IPS DF 4.7 (cell line): ENCODE data around the gene ARHGEF37.
"Not testable (repeated sequence)": the region's sequence is repeated elsewhere in the genome, so short reads cannot be mapped to it uniquely, and the experiment has no call there.

Experiments used
- DNase-seq: peaks from one replicate; pipeline ENCODE4 v3.0.0-alpha.2; 2013; ENCODE audit warnings: low spot score; ENCODE audit errors: extremely low read depth

Gene ARHGEF37, protein sequence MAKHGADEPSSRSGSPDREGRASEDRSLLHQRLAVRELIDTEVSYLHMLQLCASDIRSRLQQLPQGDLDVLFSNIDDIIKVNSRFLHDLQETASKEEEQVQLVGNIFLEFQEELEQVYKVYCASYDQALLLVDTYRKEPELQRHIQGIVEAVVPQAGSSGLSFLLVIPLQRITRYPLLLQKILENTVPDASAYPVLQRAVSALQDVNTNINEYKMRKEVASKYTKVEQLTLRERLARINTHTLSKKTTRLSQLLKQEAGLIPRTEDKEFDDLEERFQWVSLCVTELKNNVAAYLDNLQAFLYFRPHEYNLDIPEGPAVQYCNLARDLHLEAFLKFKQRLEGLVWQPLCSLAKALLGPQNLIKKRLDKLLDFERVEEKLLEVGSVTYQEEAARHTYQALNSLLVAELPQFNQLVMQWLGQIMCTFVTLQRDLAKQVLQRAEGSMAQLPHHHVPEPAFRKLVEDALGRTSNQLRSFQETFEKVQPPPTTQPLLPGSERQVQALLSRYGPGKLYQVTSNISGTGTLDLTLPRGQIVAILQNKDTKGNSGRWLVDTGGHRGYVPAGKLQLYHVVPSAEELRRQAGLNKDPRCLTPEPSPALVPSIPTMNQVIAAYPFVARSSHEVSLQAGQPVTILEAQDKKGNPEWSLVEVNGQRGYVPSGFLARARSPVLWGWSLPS

DNA sequence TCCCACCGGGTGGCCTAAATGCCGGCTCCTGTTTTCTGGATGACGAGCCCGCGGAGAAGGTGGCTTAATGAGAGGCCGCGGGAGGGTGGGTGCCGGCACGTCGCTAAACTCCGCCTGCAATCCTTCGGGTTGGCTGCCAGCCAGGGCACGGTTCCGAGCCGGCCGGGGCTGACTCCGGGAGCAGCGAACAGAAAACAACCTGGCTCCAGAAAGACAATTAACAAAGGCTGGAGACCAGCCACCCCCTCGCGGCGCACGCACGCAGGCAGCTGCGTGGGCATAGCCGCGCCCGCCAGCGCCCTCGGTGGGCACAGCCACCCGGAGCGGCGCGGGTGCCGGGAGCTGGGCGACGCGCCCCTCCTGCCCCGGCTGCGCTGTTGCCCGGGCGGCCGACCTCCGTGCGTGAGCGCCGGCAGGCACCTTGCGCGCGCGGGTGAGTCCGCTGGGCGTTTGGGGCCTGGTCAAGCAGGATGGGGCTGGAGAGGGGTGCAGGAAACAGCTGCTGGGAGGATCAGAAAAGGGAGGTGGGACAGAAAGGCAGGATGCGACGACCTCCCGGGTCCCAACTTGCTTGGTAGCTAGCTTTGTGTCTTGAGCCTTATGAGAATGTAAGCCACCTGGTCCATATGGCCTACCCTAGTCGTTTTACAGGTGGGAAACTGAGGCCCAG, at the start of gene ARHGEF37:
ARHGEF37 (plus strand) TSS at position 307 of the 670 bp plus-strand sequence. CDS start 16,272 bp downstream, outside the sequence.
- no peak for DNase-seq

DNA sequence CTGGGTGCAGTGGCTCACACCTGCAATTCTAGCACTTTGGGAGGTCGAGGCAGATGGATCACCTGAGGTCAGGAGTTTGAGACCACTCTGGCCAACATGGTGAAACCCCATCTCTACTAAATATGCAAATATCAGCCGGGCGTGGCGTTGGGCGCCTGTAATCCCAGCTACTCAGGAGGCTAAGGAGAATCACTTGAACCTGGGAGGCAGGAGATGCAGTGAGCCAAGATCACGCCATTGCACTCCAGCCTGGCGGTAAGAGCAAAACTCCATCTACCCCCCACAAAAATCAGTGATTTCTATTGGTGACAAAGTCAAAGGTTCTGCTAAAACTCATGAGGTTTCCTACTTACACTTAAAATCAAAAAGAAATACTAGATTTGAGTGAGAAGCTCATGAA, 48.9 kb upstream of the ARHGEF37 start:
- no peak for DNase-seq

DNA sequence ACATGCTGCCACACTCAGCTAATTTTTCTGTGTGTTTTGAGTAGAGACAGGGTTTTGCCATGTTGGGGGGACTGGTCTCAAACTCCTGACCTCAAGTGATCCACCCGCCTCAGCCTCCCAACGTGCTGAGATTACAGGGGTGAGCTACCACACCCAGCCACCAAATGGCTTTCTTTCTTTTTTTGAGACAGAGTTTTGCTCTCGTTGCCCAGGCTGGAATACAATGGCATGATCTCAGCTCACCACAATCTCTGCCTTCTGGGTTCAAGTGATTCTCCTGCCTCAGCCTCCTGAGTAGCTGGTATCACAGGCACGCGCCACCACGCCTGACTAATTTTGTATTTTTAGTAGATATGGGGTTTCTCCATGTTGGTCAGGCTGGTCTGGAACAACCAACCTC, 45.5 kb upstream of the ARHGEF37 start:
- not testable (repeated sequence) for DNase-seq

DNA sequence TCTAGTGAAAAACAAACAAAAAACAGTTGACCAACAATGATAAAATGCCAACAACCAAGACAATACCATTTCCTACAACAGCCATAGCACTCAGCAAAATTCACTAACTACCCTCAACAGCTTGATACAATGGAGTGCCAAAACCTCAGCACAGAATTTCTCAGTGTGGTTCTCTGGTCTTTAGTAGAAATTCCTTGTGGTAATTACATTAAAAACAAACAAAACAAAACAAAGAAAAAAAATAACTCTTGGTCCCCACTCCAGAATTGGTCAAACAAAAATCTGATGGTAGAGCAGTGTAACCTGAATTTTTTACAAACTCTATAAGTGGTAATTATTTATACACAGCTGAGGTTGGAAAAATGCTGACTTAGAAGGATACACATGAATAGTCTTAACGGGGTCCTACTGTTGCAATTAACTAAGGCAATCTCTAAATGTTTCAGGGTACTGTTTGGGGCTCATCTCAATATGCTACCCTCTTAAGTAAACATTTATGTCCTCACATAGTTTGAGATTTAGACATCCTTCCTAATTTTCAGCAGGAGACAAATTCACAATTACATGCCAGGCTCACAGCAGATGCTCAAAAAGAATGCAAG, 43.8 kb upstream of the ARHGEF37 start:
- DNase-seq = no peak

DNA sequence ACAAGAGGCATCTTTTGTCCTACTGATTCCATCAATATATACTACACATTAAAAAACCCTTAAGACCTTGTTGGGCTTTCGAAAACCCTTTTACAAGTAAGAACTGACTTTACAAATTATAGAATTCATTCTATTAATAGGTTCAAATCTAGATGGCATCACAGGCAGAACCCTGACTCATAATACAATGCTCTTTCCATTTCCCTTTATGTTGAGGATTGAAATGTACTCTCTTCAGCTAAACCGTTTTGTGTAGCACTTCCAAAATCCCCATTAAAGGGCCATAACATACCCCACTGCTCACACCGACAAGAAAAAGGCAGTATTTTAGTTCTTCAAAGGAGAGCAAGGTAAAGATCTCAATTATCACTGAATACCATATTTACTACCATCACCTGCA, 41.2 kb upstream of the ARHGEF37 start:
- no peak for DNase-seq

DNA sequence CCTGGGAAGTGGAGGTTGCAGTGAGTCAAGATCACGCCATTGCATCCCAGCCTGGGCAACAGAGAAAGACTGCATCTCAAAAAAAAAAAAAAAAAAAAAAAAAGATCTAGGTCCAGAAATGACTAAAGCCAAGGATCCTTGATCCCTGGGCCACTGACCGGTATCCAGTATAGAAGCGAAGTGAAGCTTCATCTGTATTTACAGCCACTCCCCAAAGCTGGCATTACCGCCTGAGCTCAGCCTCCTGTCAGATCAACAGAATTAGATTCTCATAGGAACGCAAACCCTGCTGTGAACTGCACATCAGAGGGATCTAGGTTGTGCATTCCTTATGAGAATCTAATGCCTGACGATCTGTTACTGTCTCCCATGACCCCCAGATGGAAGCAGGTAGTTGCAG, 39.4 kb upstream of the ARHGEF37 start:
- DNase-seq = no peak

DNA sequence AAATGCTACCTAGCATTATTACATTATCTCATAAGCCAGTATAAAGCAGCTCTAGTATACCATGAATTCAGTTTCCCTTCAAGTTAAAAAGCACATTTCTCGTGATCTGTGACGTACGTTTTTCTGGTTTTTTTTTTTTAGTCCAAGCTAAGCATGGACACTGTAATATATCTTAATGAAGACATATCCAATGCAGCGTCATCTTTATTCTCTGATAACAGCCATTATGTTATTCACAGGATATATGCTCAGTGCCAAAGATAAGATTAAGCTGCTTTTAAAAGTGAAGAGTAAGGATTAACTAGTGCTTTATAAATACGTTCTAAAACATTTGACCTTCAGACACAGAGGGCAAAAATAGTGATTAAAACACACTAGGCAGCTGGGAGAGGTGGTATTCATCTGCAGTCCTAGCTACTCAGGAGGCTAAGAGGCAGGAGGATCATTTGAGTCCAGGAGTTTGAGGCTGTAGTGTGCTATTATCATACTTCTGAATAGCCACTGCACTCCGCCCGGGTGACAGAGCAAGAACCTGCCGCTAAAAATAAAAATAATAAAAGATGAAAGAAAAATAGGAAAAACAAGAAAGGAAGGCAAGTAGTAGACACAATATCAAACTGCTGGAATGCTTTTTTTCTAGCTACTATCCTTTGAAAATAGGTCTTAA, 37.8 kb upstream of the ARHGEF37 start:
- no peak for DNase-seq

DNA sequence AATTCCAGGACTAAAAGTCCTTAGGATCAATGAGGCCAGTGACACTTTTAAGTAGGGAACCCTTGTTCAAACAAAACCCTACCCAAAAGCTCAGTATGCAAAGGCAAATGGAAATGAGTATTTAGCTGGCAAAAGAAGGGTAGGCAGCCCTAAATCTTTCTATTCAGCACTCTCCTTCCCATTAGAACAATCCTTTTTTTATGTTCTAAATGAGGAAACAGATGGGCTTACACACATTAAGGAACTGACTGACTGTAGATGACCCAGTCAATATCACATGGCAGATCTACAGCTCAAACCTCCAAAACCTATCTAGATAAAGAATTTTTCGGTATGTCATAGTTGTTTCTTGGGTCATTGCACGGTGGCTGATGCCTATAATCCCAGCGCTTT, 37.3 kb upstream of the ARHGEF37 start:
- no peak for DNase-seq

DNA sequence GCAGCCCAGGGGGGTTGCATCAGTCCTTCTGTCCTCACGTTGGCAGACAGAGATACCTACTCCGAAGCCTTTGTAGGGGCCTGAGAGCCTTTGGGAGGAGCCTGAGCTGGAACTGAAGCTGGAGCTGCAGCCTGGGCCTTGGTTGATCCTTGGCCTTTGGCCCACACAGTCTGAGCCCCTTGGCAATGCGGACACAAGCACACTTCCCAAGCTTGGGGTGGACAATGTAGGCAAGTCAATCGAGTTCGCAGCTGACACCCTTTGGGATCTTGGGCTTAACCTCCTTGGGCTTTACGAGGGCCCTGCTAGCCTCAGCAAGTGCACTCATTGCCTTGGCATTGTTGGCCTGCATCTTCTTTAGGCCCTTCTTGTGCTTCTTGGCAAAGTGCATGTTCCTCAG, 36.0 kb upstream of the ARHGEF37 start:
- DNase-seq = no peak

DNA sequence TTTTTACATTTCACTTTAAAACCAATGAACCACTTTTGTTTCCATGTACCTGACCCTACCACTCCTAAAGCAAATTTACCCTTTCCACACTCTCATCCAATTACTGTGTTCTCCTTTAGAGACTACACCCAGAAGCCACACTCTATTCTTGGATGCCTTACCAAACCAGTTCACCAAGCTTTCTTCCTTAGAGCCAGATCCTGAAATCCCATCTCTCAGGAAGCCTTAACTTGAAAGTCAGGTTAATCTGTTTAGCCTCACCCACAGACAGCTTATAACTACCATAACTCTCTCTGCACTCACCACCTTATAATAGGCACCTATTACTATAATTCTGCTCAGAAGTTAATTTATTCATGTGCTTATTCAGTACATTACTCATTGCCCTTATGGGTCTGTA, 34.3 kb upstream of the ARHGEF37 start:
- DNase-seq = no peak

DNA sequence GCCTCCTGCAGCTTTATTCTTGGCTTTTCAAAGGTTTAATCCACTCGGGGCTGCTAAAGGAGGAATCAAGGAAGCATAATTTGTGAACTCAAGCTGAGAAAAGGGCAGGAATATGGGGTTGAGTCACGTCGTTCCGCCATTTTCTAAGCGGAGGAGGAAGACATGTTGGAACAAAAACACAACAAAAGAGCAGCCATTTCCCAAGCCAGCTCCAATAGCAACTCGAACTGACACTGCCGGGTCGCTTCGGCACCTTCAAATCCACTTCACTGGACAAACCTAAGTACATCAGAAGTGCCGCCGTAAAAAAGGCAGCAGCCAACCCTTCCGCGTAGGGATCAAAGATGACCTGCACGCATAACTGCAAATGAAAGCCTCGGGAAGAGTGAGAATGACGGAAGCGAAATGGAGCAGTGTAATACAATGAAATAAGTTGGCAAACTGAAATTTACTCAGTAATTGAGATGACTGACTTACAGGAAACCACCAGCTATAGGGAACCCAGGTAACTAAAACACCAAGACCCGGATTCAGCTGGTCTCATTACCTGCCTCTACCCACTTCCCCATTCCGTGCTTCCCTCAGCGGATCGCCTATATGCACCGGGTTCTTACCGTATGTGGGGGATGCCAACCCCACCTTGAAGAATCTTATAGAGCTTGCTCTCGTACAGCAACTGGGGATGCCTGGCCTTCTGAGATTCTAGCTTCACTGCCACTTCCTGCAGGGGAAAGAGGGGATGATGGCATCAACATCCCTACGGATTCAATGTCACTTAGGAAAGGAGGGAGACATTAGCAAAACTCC, 31.6 kb upstream of the ARHGEF37 start:
- DNase-seq = no peak

DNA sequence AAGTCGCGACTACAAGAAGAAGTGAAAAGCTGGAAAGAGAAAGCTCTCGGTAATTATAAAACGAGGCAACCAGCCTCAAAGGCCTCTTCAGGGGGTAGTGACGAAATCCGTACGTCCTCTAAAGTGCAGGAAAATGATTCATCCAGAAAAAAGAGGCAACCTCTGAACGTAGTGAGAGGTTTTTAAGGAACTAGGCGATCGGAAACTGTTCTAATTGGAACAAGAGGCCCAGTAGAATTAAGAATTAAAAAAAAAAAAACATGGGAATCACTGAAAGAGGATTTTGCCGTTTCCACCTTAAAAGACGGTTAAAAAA, 31.1 kb upstream of the ARHGEF37 start:
- no peak for DNase-seq

DNA sequence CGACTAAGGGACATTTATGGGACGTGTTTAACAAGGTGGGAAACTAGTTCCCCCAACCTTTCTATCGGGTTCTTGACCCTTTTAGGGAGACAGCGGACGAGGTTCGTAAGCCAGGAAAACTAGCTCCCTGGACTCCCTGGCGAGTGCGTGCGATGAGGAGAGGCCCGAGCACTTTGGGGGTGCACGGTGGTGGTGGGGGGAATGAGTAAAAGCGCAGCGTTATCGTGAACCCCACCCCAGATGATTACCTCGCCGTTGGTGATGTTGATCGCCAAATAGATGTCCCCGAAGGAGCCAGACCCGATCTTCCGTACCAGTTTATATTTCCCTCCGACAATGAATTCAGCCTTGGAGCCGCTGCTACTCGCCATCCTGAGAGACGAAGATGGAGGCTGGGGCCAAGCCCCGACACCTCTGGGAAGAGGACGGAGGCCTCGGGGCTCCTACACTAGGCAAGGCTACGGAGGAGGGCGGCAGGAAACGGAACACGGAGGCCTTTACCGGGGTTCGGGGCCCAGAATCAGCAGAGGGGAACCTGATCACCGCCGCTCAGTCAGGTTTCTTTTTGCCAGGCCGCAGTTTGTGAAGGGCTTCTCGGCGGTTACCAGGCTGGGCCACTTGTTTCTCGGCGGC, 30.6 kb upstream of the ARHGEF37 start:
- DNase-seq = no peak

DNA sequence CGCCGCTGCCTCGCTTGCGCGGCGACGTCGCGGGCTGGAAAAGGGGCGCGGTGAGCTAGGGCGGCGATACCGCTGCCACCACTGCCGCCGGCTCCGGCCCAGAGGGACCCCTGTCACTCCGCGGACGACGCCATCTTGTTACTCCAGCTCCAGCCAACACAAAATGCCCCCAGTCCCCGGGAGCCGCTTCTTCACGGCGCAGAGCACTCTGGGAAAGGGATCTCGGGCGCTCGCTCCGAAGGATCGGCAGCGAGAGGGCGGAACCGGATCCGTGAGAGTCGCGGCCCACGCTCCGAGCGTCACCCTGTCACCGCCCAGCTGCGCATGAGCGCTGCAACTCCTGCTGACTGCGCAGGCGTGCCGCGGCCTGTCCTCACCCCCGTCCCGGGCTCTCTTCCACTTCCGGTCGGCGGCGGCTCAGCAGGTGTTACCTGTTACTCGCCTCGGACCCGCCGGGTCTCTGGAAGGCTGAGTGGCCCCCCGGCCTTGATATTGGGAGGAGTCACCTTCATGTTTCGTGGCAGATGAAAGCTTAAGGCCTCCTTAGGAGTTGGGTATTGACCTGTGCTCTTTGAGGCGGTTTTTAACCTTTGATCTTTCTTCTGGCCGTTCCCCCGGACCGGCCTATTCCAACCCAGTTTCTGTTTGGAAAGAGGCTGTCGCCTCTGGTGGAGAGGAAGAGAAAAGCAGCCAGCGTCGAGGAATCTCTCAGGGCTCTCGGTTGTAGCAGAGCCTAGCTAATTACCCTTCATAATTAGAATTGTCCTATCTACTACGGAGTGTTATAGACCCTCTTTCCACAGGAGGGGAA, 29.9 kb upstream of the ARHGEF37 start, which contains the start of gene CSNK1A1:
CSNK1A1 (minus strand) TSS at position 213 of the 811 bp plus-strand sequence. CDS start 475 bp downstream, outside the sequence.
- DNase-seq = peak; percentile 93

DNA sequence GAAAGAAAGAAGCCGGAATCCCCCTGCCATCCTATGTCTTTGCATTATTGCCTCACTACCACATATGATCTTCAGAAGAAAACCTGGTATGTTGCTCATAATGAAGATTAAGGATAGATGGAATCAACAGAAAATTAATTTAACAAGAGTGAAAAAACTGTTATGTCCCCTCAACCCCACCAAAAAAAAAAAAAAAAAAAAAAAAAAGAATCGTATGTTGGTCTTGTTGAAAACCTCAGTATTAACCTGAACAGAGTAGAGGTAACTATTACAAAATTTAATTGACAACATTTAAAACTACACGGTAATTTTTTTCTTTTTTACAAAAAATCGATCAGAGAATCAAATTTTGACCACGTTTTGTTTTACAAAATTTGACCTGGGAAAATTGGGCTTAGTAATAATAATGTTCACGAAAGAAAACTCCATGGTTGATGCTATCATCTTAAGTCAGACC, 29.2 kb upstream of the ARHGEF37 start:
- DNase-seq = no peak

DNA sequence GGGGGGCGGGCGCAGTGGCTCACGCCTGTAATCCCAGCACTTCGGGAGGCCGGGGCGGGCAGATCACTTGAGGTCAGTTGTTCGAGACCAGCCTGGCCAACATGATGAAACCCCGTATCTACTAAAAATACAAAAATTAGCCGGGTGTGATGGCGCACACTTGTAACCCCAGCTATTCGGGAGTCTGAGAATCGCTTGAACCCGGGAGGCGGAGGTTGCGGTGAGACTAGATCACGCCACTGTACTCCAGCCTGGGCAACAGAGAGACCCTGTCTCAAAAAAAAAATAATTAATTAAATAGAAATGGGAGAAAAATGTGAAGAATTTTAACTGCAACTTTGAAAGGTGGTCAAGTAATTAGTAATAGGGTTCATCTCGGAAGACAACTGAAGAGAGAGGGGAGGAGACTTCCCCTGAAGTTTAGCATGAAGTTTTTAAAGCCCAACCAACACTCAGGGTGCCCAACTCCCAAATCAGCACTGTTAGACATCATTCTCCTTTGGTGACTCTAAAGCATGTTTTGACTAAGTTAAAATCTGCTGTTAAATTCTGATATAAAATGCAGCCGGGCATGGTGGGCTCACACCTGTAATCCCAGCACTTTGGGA, 28.6 kb upstream of the ARHGEF37 start:
- no peak for DNase-seq

DNA sequence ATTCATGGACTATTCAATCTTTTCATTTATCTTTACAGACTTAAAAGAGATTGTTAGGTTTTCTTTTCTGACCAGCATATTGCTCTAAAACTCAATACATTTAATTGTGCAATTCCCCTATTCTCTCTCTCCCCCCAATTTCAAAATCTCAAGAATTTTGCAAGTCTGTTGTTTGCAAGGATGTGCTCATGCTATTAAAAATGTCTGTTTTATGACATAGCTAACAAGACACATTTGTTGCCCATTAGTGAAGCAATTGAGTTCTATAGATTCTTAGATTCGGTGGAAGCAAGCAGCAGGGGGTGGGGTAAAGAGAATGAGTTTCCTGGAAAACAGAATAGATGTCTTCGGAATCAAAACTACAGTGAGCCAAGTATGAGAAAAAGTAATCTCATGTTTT, 21.6 kb upstream of the ARHGEF37 start:
- DNase-seq = no peak

DNA sequence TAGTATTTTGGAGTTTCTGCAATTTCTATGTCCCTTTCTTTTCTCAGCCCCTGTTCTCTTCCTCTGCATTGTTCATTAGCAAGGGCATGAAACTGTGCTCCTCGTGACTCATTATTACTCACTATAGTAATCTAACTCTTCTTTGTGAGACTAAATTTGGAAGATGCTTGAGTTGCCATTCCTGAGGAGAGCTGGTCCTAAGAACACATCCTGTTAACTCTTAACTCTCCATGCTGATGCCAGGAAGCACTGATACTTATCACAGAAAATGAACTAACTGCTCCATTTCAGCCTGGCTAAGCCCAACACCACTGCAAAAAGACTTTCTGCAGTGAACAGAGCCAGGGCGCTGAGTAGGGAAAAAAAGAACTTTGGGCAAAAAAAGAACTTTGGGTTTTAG, 19.4 kb upstream of the ARHGEF37 start:
- peak; percentile 83 for DNase-seq

DNA sequence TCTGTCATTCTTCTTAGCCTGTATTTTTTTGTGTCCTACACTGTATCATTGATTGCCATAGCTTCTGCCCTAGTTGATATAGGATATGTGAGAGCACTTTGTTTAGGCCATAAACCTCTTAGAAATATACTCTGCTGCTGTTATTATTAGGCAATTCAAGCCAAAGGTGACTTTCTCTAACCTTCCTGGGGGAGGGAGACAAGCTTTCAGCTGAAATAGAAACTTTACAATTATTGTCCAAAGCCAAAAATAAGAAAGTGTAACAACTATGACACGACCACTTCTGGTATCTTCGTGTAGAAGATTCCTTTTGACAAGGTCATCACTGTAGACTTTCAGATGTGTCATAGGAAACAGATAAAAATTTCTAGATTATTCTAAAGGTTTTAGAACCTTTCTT, 17.8 kb upstream of the ARHGEF37 start:
- no peak for DNase-seq
